GM23338 (cell line): ENCODE results near the gene OR5K2. TPM values are rescaled to one million over a fixed set of nuclear protein-coding genes. Genes with fewer than 3 reads are reported as not detected.

Experiments
- ATAC-seq: fragments of 200-7000 bp; cut with Tn5 transposase; 3 replicates; pipeline ENCODE4 v1.9.1; 2020
- DNase-seq: peaks from one replicate; pipeline ENCODE4 v3.0.0-alpha.2; 2015; ENCODE audit warnings: low spot score
- H2AFZ ChIP-seq: fragments of 200-600 bp; sonication (generic); 2 replicates; pipeline ENCODE4 v1.8.0; 2016; ENCODE audit warnings: antibody characterized with exemption, mild to moderate bottlenecking, moderate library complexity
- H3F3A ChIP-seq: fragments of 200-600 bp; sonication (generic); replicated peaks from 2 replicates; pipeline ENCODE4 v1.8.0; 2017; ENCODE audit warnings: antibody characterized with exemption, mixed run types, low read depth
- H3K27ac ChIP-seq: fragments of 200-600 bp; sonication (generic); 2 replicates; pipeline ENCODE4 v1.6.1; 2016; ENCODE audit warnings: low read depth
- H3K27me3 ChIP-seq: fragments of 200-600 bp; sonication (generic); 2 replicates; pipeline ENCODE4 v1.8.0; 2016; ENCODE audit warnings: mild to moderate bottlenecking, mixed run types, moderate library complexity; ENCODE audit not compliant: insufficient read depth
- H3K36me3 ChIP-seq: fragments of 200-600 bp; sonication (generic); 2 replicates; pipeline ENCODE4 v1.8.0; 2016; ENCODE audit warnings: mild to moderate bottlenecking; ENCODE audit not compliant: insufficient read depth
- H3K4me1 ChIP-seq: fragments of 200-600 bp; sonication (generic); 2 replicates; pipeline ENCODE4 v1.8.0; 2016; ENCODE audit warnings: mild to moderate bottlenecking, moderate library complexity; ENCODE audit not compliant: insufficient read depth
- H3K4me2 ChIP-seq: fragments of 200-600 bp; sonication (generic); 2 replicates; pipeline ENCODE4 v1.7.1; 2017; ENCODE audit warnings: mixed run types
- H3K4me3 ChIP-seq: fragments of 200-600 bp; sonication (generic); 2 replicates; pipeline ENCODE4 v1.6.1; 2016; ENCODE audit warnings: mixed run types
- H3K79me2 ChIP-seq: fragments of 200-600 bp; sonication (generic); replicated peaks from 2 replicates; pipeline ENCODE4 v1.8.0; 2017; ENCODE audit warnings: mild to moderate bottlenecking; ENCODE audit not compliant: insufficient read depth
- H3K9me2 ChIP-seq: fragments of 200-600 bp; sonication (generic); 2 replicates; pipeline ENCODE4 v1.8.0; 2017; ENCODE audit not compliant: insufficient read depth
- H4K20me1 ChIP-seq: fragments of 200-600 bp; sonication (generic); replicated peaks from 2 replicates; pipeline ENCODE4 v1.8.0; 2017; ENCODE audit warnings: mild to moderate bottlenecking; ENCODE audit not compliant: insufficient read depth
- H3K27ac Mint-ChIP-seq: 2 replicates; pipeline ENCODE4 v1.8.0; 2020; ENCODE audit warnings: inconsistent platforms, mild to moderate bottlenecking, moderate library complexity, mixed read lengths
- H3K27me3 Mint-ChIP-seq: 3 replicates; pipeline ENCODE4 v1.8.0; 2022; ENCODE audit warnings: low read depth, mild to moderate bottlenecking, moderate library complexity, mixed read lengths, inconsistent platforms; ENCODE audit not compliant: insufficient read depth, poor library complexity
- H3K36me3 Mint-ChIP-seq: 3 replicates; pipeline ENCODE4 v1.8.0; 2021; ENCODE audit warnings: low read depth, mild to moderate bottlenecking, inconsistent platforms, moderate library complexity, mixed read lengths
- H3K4me1 Mint-ChIP-seq: 3 replicates; pipeline ENCODE4 v1.8.0; 2020; ENCODE audit warnings: mild to moderate bottlenecking, inconsistent platforms, mixed read lengths
- H3K4me3 Mint-ChIP-seq: 3 replicates; pipeline ENCODE4 v1.8.0; 2021; ENCODE audit warnings: moderate library complexity, mild to moderate bottlenecking, inconsistent platforms, mixed read lengths
- H3K9me3 Mint-ChIP-seq: 3 replicates; pipeline ENCODE4 v1.8.0; 2020; ENCODE audit warnings: moderate library complexity, mild to moderate bottlenecking, inconsistent platforms, mixed read lengths
- CTCF ChIP-seq, 2 experiments: fragments of 200-600 bp in 1 of 2; sonication (generic) in 1 of 2; conservative IDR thresholded peaks; 2 replicates each; pipeline versions ENCODE4 v1.5.1 to v1.6.1; 2016 to 2017; ENCODE audit warnings: antibody characterized with exemption in 2 of 2, low read depth in 2 of 2, mild to moderate bottlenecking in 2 of 2, moderate library complexity in 1 of 2
- ETS1 ChIP-seq: IDR thresholded peaks from 2 replicates; pipeline ENCODE4 v1.6.1; 2016; ENCODE audit warnings: antibody characterized with exemption
- EZH2phosphoT487 ChIP-seq: fragments of 200-600 bp; sonication (generic); IDR thresholded peaks from one replicate; pipeline ENCODE4 v1.8.1; 2018; ENCODE audit warnings: antibody characterized with exemption; ENCODE audit not compliant: unreplicated experiment
- JUNB ChIP-seq: IDR thresholded peaks from one replicate; pipeline ENCODE4 v1.6.1; 2016; ENCODE audit warnings: antibody characterized with exemption; ENCODE audit not compliant: unreplicated experiment
- NANOG ChIP-seq: IDR thresholded peaks from 2 replicates; pipeline ENCODE4 v1.6.1; 2016; ENCODE audit warnings: antibody characterized with exemption, borderline replicate concordance
- POLR2AphosphoS5 ChIP-seq: IDR thresholded peaks from 2 replicates; pipeline ENCODE4 v1.6.1; 2016; ENCODE audit warnings: antibody characterized with exemption, low read depth
- REST ChIP-seq: IDR thresholded peaks from one replicate; pipeline ENCODE4 v1.6.1; 2018; ENCODE audit warnings: antibody characterized with exemption; ENCODE audit not compliant: unreplicated experiment
- STAT1 ChIP-seq: IDR thresholded peaks from one replicate; pipeline ENCODE4 v1.6.1; 2016; ENCODE audit warnings: antibody characterized with exemption; ENCODE audit not compliant: unreplicated experiment
- ZNF114 ChIP-seq: fragments of 250-450 bp; sonication (Bioruptor Pico); IDR thresholded peaks from 2 replicates; pipeline ENCODE4 v1.5.0; 2020; ENCODE audit warnings: mild to moderate bottlenecking, moderate library complexity
- ZNF331 ChIP-seq: fragments of 250-450 bp; sonication (Bioruptor Pico); IDR thresholded peaks from 2 replicates; pipeline ENCODE4 v1.5.0; 2020; ENCODE audit warnings: low read depth, mild to moderate bottlenecking, moderate library complexity
- polyA plus RNA-seq: library from polyadenylated mRNA; unstranded; fragments of >200 nt; fragmentation: Nextera tagmentation; extraction: Ambion mirVana; gene quantifications from 2 replicates; pipeline ENCODE4 v1.2.1, GENCODE V29; 2016
- total RNA-seq: library from RNA; depleted of rRNA; stranded (reverse); fragments of >200 nt; shearing (Covaris generic); gene quantifications from 2 replicates; pipeline ENCODE4 v1.2.3, GENCODE V29; 2014

Gene OR5K2
- total and polyA plus RNA-seq, 2 experiments from 2014 or later: not detected

GRCh38 chr3:98514948-98515347 is 17.5 kb downstream of the OR5K2 start (continued):
- TF ChIP-seq CTCF (conservative IDR thresholded peaks at IDR 0.05; ENCODE audit: low read depth in 2 of 2) (no peak), JUNB (no peak), ZNF114 (CRISPR knock-in tag) (no peak), EZH2phosphoT487 (no peak), STAT1 (no peak)

GRCh38 chr3:98518816-98519215 is 21.3 kb downstream of the OR5K2 start:
- H3K36me3 ChIP-seq: peaks cover 3% of the 10 kb centered on the region; the same call in 1 of the 2 replicates
- H3K4me1 ChIP-seq: peaks cover 26% of the 10 kb centered on the region
- H3K27ac Mint-ChIP-seq: no peak overlapping the region
- no peaks in the 10 kb centered on the region for H3K27me3 Mint-ChIP-seq
- H3K4me3 ChIP-seq: no peak overlapping the region
- H4K20me1 ChIP-seq: peaks cover 13% of the 10 kb centered on the region
- no peaks in the 10 kb centered on the region for H3F3A ChIP-seq
- no peaks in the 10 kb centered on the region for H3K27me3 ChIP-seq
- H3K4me3 Mint-ChIP-seq: no peak overlapping the region
- ATAC-seq: no peak
- peaks cover 49% of the 10 kb centered on the region for H3K79me2 ChIP-seq
- no peak overlapping the region for H3K4me2 ChIP-seq
- no peak overlapping the region for H2AFZ ChIP-seq
- H3K27ac ChIP-seq: no peak overlapping the region
- no peaks in the 10 kb centered on the region for H3K9me3 Mint-ChIP-seq
- H3K4me1 Mint-ChIP-seq: peaks cover 33% of the 10 kb centered on the region
- no peak for DNase-seq
- no peaks in the 10 kb centered on the region for H3K9me2 ChIP-seq
- peaks cover 39% of the 10 kb centered on the region for H3K36me3 Mint-ChIP-seq
- TF ChIP-seq POLR2AphosphoS5 (no peak), ETS1 (no peak), REST (no peak), EZH2phosphoT487 (no peak), ZNF331 (no peak), CTCF (conservative IDR thresholded peaks at IDR 0.05; ENCODE audit: low read depth in 2 of 2) (no peak), STAT1 (no peak), ZNF114 (CRISPR knock-in tag) (no peak), NANOG (no peak)
